GM21723 (cell line): ENCODE results near the gene CUL9.

ENCODE experiments used
- ATAC-seq: cut with Tn5 transposase; IDR thresholded peaks from one replicate; pipeline ENCODE4 v1.9.1; 2021; ENCODE audit warnings: mild to moderate bottlenecking, moderate library complexity; ENCODE audit not compliant: unreplicated experiment

CUL9 gene

DNA sequence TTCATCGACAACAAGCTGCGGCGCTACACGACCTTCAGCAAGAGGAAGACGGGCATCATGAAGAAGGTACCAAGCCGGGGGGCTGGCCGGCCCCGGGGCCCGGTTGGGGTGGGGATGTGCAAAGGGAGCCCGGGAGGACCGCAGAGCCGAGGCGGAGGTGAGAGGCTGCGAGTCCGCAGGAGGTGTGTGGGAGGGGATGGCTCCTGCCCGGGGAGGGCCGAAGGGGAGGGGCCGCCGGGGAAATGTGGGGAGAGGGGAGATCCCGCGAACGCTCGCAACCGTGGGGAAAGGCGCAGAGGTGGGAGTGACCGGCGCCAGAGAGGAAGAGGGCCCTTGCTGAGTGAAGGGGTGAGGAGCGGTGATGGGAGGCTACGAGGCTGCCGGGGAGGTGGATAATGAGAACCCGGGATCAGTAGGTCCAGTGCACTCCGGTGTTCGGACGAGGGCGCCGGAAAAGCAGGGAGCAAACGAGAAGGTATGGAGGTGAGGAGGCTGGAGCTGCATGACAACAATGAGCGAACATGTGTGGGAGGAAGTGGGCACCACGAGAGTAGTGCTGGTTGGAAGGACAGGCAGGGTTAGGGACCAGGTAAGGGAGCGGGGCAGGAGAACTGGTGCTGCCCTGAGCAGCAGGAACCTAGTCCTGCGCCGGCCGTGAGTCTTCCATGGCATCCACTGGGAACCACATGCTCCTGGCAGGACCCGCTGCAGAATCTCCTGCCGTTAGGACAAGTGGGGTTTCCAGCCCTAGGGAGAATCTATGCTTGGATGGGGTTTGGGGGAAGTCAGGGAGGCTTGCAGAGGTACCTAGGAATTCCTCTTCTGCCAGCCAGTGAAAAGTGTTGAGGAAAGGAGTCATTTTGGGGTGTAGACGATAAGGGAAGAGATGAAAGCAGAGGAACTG, 9.6 kb upstream of the CUL9 start:
- ATAC-seq, result no peak

DNA sequence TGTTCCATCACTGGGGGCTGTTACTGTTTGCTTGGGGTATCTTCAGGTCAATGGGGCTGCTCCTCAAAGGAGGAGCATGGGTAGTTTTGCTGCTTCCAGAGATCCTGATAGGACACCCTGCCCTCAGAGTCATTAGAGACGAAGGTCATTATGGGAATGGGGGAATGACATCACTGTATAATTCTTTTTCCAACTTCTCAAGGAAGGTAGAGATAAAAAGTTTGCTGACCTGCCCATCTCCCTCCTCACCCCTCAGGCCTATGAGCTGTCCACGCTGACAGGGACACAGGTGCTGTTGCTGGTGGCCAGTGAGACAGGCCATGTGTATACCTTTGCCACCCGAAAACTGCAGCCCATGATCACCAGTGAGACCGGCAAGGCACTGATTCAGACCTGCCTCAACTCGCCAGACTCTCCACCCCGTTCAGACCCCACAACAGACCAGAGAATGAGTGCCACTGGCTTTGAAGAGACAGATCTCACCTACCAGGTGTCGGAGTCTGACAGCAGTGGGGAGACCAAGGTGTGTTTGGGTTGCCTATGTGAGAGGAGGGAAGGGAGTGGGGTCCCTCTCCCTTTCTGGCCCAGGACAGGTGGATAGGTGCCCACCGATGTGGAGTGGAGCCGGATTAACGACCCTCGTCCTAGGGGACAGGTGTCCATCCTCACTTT, 8.3 kb upstream of the CUL9 start:
- ATAC-seq, result no peak

DNA sequence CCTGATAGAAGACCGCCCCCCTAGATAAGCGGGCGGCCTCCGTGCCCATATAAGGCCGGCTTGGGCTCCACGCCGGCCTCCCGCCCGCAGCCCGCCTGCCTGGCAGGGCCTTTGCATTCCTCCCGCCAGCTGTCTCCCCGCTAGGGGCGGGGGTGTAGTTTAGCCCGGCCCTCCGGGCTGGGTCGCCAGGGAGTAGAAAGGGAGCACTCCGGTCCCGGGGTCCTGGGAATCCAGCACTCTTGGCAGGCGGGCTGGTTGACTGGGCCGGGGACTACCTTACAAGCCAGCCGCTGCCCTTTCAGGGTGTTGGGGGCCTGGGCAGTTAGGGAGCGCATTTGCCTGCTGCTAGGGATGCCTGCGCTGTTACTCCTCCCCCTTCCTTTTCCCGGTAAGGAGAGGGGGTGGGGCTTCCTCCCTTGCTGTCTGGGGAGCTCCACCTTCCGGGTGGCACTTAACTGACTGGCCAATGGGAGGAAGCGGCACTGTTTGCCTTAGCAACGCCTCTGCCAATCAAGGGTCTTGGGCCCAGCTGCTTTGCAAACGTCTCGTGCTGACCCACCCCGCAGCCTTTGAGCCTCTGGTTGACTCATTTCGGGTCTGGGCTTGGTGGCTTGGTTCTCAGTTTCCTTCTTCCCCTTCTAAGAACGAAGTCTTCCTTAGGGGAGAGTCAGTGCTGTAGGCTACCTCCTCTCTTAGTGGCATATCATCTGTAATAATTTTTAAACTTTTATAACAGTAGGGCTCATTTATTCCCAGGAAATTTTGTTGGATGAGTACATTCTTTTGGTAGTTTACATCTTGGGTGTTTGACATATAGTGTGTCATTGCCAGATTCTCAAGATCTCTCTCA, 7.5 kb upstream of the CUL9 start:
- peak; percentile 67 for ATAC-seq

DNA sequence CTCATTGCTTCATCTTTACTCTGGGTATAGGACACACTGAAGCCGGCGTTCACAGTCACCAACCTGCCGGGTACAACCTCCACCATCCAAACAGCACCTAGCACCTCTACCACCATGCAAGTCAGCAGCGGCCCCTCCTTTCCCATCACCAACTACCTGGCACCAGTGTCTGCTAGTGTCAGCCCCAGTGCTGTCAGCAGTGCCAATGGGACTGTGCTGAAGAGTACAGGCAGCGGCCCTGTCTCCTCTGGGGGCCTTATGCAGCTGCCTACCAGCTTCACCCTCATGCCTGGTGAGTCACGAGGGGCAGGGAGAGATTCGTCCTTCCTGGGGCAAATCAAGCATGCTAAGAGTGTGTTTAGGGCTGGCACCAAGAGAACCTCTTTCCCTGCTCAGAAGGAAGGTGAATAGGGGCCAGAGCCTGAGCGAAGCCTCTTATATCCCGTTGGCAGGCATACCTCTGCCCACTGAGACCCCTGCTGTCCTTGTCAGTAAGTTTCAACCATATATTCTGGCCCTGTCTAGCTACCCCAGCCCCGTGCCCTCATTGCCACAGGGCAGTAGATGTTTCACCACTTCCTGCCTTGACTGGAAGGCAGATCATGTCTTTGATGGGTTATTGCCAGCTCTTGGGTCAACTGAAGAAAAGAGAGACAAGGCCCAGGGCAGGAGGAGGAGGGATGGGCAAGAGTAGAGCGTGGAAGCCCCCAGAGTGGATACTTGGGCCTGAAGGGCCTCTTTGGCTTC, 6.1 kb upstream of the CUL9 start:
- ATAC-seq, result no peak

DNA sequence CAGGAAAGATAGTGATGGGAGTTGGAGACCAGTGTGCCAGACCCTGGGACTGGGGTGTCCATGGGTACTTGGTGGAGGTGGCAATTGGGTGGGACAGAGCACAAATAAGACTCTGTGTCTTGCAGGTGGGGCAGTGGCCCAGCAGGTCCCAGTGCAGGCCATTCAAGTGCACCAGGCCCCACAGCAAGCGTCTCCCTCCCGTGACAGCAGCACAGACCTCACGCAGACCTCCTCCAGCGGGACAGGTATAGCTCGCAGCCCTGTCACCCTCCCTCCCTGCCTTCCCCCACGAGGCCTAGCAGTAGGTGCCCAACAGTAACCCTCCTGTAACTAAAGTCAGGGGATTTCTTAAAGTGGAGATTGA, 5.6 kb upstream of the CUL9 start:
- ATAC-seq, result no peak

DNA sequence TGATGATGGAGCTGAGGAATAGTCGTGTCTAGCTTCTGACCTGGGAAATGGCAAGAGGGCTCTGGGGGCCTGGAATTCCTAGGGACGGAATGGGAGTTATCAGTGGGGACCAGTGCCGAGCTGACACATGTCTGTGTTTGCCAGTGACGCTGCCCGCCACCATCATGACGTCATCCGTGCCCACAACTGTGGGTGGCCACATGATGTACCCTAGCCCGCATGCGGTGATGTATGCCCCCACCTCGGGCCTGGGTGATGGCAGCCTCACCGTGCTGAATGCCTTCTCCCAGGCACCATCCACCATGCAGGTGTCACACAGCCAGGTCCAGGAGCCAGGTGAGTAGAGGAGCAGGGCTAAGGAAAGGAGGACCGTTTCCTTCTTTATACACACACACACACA, 3.8 kb upstream of the CUL9 start:
- ATAC-seq, result no peak

DNA sequence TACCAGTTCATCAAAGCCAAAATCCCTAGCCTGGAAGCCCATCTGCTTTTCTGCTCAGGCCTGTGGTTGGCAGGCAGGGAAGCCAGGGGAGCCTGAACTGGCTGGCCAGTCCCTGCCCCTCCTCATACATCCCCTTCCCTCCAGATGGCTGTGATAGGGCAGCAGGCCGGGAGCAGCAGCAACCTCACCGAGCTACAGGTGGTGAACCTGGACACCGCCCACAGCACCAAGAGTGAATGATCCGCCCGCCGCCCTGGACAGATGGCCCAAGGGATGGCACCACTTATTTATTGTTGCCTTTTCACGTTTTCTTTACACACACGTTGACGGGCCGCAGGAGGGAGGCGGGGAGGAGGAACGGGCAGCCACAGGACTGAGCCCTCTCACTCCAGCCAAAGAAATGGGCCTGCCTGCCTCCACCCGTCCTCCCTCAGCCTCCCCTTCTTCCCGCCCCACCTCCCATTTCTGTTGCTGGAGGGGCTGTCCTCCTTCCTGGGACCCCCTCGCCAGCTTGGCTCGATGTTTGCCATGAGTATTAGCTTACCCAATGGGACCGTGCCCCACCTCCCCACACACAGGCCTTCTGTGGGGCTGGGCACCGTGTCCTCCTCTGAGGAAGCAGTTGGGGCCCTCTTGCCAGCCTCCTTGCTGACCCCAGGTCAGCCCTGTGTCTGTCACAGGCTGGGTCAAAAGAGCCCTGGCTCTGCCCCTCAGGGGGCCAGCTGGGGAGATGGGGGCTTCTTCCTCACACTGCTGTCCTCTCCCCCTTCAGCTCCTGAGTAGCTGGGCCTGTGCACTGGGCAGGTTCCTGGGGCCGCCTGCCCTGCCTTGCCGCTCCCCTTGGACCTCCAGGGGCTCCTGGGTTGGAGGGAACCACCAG, 2.8 kb upstream of the CUL9 start:
- no peak for ATAC-seq

DNA sequence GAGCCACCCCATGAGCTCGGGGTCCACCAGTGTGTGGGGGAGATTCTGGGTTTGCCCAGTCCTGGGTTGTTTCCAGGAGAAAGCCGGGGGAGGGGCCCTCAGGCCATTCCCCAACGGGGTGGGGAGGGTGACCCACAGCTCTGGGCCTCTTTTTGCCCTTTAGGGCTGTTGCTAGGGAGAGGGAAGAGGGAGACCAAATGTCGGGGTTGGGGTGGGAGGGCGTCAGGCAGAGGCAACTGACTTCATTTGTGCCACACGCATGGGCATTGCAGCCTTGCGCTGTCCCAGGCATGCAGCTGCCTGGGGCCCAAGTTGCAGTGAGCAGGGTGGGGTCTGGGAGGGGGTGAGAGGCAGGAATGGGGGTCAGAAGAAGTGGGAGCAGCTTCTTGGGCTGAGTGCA, 1.9 kb upstream of the CUL9 start:
- ATAC-seq, result no peak

DNA sequence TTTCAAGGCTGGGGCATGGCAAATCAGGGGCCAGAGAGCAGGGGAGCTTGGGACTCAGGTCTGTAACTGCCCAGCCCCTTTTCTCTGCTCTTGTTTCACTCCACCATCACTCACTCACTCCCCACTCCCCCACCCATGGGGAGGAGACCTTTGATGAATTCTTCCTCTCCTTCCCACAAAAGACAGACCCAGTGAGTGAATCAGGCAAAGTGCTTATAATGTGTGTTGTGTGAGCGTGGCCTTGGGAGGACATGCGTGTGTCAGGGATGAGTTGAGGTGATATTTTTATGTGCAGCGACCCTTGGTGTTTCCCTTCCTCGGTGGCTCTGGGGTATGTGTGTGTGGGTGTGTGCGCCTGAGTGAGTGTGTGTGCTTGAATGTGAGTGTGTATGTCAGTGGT, 1.0 kb upstream of the CUL9 start:
- ATAC-seq, result no peak

DNA sequence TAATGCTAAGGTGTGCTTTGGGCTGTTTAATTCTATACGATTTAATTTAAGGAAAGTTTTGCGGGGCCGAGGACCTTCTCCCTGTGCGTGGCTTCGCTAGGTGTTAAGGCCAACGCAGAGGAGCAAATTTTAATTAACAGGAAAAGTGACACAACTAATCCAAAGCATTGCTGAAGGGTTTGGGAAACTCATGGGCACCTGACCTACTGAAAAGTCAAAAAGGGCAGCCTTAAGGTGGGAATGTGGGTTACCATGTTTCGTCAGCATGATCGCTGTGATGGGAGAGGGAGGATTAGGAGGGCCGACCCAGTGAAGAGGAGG, 415 bp upstream of the CUL9 start:
- ATAC-seq, result no peak

DNA sequence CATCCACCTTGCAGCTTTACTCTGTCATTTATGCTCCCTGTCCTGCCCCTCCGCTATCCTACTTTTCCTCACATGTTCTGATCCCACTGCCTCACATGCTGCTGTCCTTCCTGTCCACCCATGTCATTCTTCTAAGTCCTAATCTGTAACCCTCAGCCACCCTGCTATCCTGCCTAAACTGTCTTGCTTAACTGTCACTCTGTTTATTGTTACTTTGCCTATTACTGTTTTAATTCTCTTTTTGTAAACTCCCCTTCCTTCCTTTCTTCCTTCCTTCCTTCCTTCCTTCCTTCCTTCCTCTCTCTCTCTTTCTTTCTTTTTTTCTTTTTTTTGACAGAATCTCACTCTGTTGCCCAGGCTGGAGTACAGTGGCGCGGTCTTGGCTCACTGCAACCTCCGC, 1.4 kb downstream of the CUL9 start:
- no peak for ATAC-seq

DNA sequence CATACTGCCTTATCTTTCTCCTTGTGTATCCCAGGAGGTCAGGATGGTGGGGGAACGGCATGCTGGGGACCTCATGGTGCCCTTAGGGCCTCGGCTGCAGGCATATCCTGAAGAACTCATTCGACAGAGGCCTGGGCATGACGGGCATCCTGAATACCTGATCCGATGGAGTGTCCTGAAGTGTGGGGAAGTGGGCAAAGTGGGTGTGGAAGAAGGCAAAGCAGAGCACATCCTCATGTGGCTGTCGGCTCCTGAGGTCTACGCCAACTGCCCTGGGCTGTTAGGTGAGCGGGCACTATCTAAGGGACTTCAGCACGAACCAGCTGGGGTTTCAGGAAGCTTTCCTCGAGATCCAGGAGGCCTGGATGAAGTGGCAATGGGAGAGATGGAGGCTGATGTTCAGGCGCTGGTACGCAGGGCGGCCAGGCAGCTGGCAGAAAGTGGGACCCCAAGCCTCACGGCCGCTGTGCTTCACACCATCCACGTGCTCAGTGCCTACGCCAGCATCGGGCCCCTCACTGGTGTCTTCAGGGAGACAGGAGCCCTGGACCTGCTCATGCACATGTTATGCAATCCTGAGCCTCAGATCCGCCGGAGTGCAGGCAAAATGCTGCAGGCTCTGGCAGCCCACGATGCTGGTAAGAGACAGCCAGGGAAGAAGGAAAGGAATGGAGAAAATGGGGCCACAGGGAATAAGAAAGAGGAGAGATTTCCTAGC, 2.4 kb downstream of the CUL9 start:
- ATAC-seq, result no peak

DNA sequence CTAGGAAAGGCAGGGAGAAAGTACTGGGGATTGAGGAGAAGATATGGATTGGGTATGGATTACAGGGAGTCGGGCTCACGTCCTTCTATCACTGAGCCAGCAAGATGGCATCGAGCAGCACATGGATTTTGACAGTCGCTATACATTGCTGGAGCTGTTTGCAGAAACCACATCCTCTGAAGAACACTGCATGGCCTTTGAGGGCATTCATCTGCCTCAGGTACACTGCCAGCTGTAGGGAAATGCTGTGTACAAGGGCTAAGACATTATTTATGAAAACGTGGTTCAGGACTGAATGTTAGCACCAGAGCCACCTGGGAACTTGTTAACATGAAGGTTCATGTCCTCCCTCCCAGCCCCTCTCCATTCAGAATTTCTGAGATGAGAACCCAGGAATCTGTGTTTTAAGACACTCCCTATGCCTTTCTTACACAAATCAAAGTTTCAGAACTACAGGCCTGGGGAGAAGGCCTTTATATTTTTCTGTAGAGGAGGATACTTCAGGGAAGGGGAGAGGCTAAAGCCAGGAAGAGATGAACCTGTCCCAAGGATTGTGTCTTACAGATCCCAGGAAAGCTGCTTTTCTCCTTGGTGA, 3.5 kb downstream of the CUL9 start:
- no peak for ATAC-seq

DNA sequence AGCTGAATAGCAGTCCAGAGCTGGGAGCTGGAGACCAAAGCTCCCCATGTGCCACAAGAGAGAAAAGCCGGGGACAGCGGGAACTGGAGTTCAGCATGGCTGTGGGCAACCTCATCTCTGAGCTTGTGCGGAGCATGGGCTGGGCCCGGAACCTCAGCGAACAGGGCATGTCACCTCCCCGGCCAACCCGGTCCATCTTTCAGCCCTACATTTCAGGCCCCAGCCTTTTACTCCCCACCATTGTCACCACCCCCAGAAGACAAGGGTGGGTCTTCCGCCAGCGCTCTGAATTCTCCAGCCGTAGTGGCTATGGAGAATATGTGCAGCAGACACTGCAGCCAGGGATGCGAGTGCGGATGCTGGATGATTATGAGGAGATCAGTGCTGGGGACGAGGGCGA, 4.0 kb downstream of the CUL9 start:
- no peak for ATAC-seq

DNA sequence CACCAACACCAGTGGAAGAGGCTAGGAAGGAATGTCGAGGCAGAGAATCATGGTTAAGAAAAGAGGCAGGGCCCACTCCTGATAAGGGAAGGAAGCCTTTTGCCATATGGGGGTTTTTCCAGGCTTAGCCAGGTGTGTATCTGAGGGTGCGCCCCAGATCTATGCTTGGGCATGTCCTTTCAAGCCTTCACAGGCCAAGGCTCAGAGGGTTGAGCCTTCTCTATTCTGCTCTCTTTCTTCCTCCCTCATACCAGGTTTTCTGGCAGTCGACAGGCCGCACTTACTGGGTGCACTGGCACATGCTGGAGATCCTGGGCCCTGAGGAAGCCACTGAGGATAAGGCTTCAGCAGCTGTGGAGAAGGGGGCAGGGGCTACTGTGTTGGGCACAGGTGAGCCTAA, 4.7 kb downstream of the CUL9 start:
- ATAC-seq, result no peak

DNA sequence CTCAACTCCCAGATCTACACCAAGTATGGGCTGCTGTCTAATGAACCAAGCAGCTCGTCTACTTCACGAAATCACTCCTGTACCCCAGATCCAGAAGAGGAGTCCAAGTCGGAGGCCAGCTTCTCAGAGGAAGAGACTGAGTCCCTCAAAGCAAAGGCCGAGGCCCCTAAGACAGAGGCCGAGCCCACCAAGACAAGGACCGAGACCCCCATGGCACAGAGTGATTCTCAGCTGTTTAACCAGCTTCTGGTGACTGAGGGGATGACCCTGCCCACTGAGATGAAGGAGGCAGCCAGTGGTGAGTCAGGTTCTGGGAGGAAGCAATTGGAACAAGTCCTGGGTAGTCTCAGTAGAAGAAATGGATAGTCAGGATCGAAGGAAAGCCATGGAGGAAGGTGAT, 5.8 kb downstream of the CUL9 start:
- no peak for ATAC-seq

DNA sequence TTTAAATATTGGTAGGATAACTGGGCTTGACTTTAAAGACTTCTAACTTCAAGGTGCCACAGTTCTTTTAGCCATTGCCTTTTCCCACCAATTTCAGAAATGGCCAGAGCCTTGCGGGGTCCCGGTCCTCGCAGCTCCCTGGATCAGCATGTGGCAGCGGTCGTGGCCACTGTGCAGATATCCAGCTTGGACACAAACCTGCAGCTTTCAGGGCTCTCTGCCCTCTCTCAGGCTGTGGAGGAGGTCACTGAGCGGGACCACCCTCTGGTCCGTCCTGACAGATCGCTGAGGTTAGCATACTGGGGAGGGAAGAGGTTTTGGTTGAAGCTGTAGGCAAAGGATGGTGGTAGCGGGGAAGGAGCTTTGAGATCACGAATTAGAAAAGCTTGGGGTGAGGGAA, 6.4 kb downstream of the CUL9 start:
- no peak for ATAC-seq

DNA sequence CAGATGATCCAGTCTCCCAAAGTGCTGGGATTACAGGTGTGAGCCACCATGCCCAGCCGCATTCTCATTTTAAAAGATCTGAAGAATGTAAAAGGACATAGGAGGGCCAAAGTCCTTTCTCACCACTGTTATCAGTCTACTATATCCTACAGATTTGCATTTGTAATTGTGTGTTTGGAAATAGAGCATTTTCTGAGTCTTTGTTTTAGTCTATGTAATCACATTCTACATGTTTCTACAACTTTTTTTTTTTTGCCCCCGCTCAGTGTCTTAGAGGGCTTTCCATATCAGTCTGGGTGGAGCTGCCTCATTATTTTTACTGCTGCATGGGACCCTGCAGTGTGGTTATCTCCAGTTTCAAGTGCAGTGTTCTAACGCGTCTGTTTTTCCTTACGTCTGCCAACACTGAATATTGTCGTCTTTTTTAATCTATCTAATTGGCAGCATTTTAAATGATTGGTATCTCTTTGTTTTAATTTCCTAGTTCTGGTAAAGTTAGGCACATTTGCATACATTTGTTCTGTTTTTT, 7.8 kb downstream of the CUL9 start:
- ATAC-seq, result no peak

DNA sequence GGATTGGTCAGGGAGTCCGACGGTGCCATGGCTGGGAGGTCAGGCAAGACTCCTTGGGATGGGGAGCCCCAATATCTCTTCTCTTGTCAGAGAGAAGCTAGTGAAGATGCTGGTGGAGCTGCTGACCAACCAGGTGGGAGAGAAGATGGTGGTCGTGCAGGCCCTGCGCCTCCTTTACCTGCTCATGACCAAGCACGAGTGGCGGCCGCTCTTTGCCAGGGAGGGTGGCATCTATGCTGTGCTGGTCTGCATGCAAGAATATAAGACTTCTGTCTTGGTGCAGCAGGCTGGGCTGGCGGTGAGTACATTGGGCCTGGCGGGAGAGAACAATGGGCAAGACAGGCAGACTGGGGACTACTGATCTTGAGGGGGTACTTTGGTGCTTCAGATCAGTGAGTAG, 10.9 kb downstream of the CUL9 start:
- no peak for ATAC-seq
